Adipocyte (in vitro differentiated cells): ENCODE measurements around the gene IL4R.
A peak's percentile ranks its signal among the peaks of the same experiment; 100 is the strongest.
"Not testable (repeated sequence)": the region's sequence is repeated elsewhere in the genome, so short reads cannot be mapped to it uniquely, and the experiment has no call there.

Experiments used
- DNase-seq: peaks from one replicate; pipeline ENCODE4 v3.0.0-alpha.2; 2015; ENCODE audit warnings: low read depth
- H3K27me3 ChIP-seq: replicated peaks from 2 replicates; pipeline ENCODE4 v1.7.0; 2013; ENCODE audit warnings: mild to moderate bottlenecking, low read length, moderate library complexity; ENCODE audit not compliant: control insufficient read depth, insufficient read depth
- H3K36me3 ChIP-seq: 2 replicates; pipeline ENCODE4 v1.7.0; 2013; ENCODE audit warnings: low read length, mild to moderate bottlenecking, moderate library complexity; ENCODE audit not compliant: control insufficient read depth, insufficient read depth, severe bottlenecking
- H3K4me1 ChIP-seq: 2 replicates; pipeline ENCODE4 v1.7.0; 2013; ENCODE audit warnings: mild to moderate bottlenecking, low read length, moderate library complexity; ENCODE audit not compliant: control insufficient read depth, insufficient read depth
- H3K4me3 ChIP-seq: 2 replicates; pipeline ENCODE4 v1.7.0; 2013; ENCODE audit warnings: mild to moderate bottlenecking, low read length, moderate library complexity
- H3K9ac ChIP-seq: 2 replicates; pipeline ENCODE4 v1.7.0; 2013; ENCODE audit warnings: mild to moderate bottlenecking, low read length, moderate library complexity
- H3K9me3 ChIP-seq: 2 replicates; pipeline ENCODE4 v1.7.0; 2013; ENCODE audit warnings: mild to moderate bottlenecking, low read length, moderate library complexity; ENCODE audit not compliant: control insufficient read depth

The IL4R gene

GRCh38 chr16:27402964-27403600, 89.3 kb downstream of the IL4R start:
- no peak overlapping the region for H3K9ac ChIP-seq
- no peaks in the 10 kb centered on the region for H3K27me3 ChIP-seq
- no peaks in the 10 kb centered on the region for H3K9me3 ChIP-seq
- peaks cover 41% of the 10 kb centered on the region for H3K4me1 ChIP-seq
- no peak for DNase-seq
- H3K36me3 ChIP-seq: no peaks in the 10 kb centered on the region
- H3K4me3 ChIP-seq: no peak overlapping the region

- no peak overlapping the region for H3K9ac ChIP-seq
- H3K4me1 ChIP-seq: peaks cover 46% of the 10 kb centered on the region
- no peaks in the 10 kb centered on the region for H3K9me3 ChIP-seq
- no peak for DNase-seq
- H3K36me3 ChIP-seq: no peaks in the 10 kb centered on the region
- H3K27me3 ChIP-seq: no peaks in the 10 kb centered on the region
- no peak overlapping the region for H3K4me3 ChIP-seq
These were observed 89.8 kb downstream of the IL4R start for GRCh38 chr16:27403601-27403992.

- Histone ChIP-seq H3K27me3 (no peaks in the 10 kb centered on the region), H3K9ac (no peak overlapping the region), H3K9me3 (no peaks in the 10 kb centered on the region), H3K4me1 (peaks cover 46% of the 10 kb centered on the region), H3K36me3 (no peaks in the 10 kb centered on the region), H3K4me3 (no peak overlapping the region)
- DNase-seq: no peak
These were observed 90.5 kb downstream of the IL4R start for GRCh38 chr16:27404163-27404823.

- no peaks in the 10 kb centered on the region for H3K9me3 ChIP-seq
- peaks cover 42% of the 10 kb centered on the region for H3K4me1 ChIP-seq
- no peaks in the 10 kb centered on the region for H3K27me3 ChIP-seq
- no peak for DNase-seq
- no peaks in the 10 kb centered on the region for H3K36me3 ChIP-seq
- H3K4me3 ChIP-seq: no peak overlapping the region
- peak overlapping the region; percentile 17 for H3K9ac ChIP-seq
These were observed 92.0 kb downstream of the IL4R start for GRCh38 chr16:27405546-27406451.

GRCh38 chr16:27406511-27407128, 92.8 kb downstream of the IL4R start:
- no peak for DNase-seq
- H3K4me3 ChIP-seq: no peak overlapping the region
- peak overlapping the region; percentile 44 for H3K9ac ChIP-seq

GRCh38 chr16:27407133-27407532, 93.4 kb downstream of the IL4R start:
- Histone ChIP-seq H3K4me3 (no peak overlapping the region), H3K9ac (no peak overlapping the region), H3K4me1 (peaks cover 32% of the 10 kb centered on the region), H3K27me3 (no peaks in the 10 kb centered on the region), H3K36me3 (no peaks in the 10 kb centered on the region), H3K9me3 (no peaks in the 10 kb centered on the region)
- no peak for DNase-seq

More at GRCh38 chr16:27406511-27407128, 92.8 kb downstream of the IL4R start:
- H3K36me3 ChIP-seq: no peaks in the 10 kb centered on the region
- H3K9me3 ChIP-seq: no peaks in the 10 kb centered on the region
- peaks cover 34% of the 10 kb centered on the region for H3K4me1 ChIP-seq
- no peaks in the 10 kb centered on the region for H3K27me3 ChIP-seq

GRCh38 chr16:27408012-27408601, 94.3 kb downstream of the IL4R start:
- no peaks in the 10 kb centered on the region for H3K36me3 ChIP-seq
- H3K27me3 ChIP-seq: no peaks in the 10 kb centered on the region
- peaks cover 25% of the 10 kb centered on the region for H3K4me1 ChIP-seq
- no peak overlapping the region for H3K9ac ChIP-seq
- DNase-seq: peak; percentile 1
- H3K9me3 ChIP-seq: no peaks in the 10 kb centered on the region
- no peak overlapping the region for H3K4me3 ChIP-seq

GRCh38 chr16:27408602-27409031, 94.8 kb downstream of the IL4R start:
- H3K4me3 ChIP-seq: no peak overlapping the region
- no peak for DNase-seq
- H3K4me1 ChIP-seq: peaks cover 25% of the 10 kb centered on the region
- no peak overlapping the region for H3K9ac ChIP-seq
- no peaks in the 10 kb centered on the region for H3K9me3 ChIP-seq
- H3K36me3 ChIP-seq: no peaks in the 10 kb centered on the region
- no peaks in the 10 kb centered on the region for H3K27me3 ChIP-seq

GRCh38 chr16:27409958-27410357, 96.2 kb downstream of the IL4R start:
- H3K36me3 ChIP-seq, H3K9ac ChIP-seq: not testable (repeated sequence)

GRCh38 chr16:27410761-27411160, 97.0 kb downstream of the IL4R start:
- Histone ChIP-seq H3K9ac (no peak overlapping the region), H3K36me3 (no peaks in the 10 kb centered on the region), H3K27me3 (no peaks in the 10 kb centered on the region), H3K9me3 (no peaks in the 10 kb centered on the region), H3K4me3 (no peak overlapping the region), H3K4me1 (peaks cover 34% of the 10 kb centered on the region)
- no peak for DNase-seq

More at GRCh38 chr16:27409958-27410357, 96.2 kb downstream of the IL4R start:
- H3K4me3 ChIP-seq, H3K27me3 ChIP-seq, H3K9me3 ChIP-seq, DNase-seq: not testable (repeated sequence)
- H3K4me1 ChIP-seq: peaks cover 31% of the 10 kb centered on the region
